Measurements from ENCODE around the gene HMCN1.

DNA sequence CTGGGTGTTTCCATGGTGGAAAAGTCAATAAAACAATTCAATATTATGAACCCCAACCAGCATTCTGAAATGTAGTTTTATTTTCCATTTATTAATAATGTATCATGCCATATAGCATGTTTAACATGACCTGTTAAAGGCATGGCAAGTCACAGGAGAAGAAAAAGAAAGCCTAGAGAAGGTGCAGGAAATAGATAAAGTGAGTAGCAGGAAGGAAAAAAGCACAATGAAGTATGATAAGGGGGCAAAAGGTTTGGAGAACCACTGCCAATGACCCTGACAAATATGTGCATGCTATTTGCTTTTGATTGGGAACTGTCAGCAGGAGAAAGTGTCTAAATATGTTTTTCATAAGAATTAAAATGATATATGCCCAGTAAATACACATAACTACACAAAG lies 85.6 kb downstream of the HMCN1 start:
- TF ChIP-seq CTCF (conservative IDR thresholded peaks at IDR 0.05) = no peak
- no peak for TF ChIP-seq ZFX (IDR thresholded peaks at IDR 0.05)

Measured in C4-2B (cell line).